ENCODE measurements around the gene PTBP1.

PTBP1 gene

GRCh38 chr19:791567-792305 lies 5.5 kb upstream of the PTBP1 start:
- Mint-ChIP-seq H3K36me3 (ENCODE audit: low read depth) (no peaks in the 10 kb centered on the region), H3K27me3 (ENCODE audit: low read depth) (no peaks in the 10 kb centered on the region), H3K4me3 (no peak overlapping the region), H3K9me3 (no peaks in the 10 kb centered on the region), H3K27ac (peak overlapping the region; percentile 69 to 85 (median 74)), H3K4me1 (peaks cover 17% of the 10 kb centered on the region)
- no peak for TF ChIP-seq CTCF (IDR thresholded peaks at IDR 0.05; ENCODE audit: unreplicated experiment in 3 of 3)

- TF ChIP-seq CTCF (IDR thresholded peaks at IDR 0.05; ENCODE audit: unreplicated experiment in 3 of 3) = no peak
- Mint-ChIP-seq H3K36me3 (ENCODE audit: low read depth) (no peaks in the 10 kb centered on the region), H3K27me3 (ENCODE audit: low read depth) (no peaks in the 10 kb centered on the region), H3K4me1 (peaks cover 21% of the 10 kb centered on the region), H3K27ac (peak overlapping the region in 2 of 3 experiments; percentile 73 to 74), H3K4me3 (no peak overlapping the region), H3K9me3 (no peaks in the 10 kb centered on the region)
These were observed 4.9 kb upstream of the PTBP1 start for GRCh38 chr19:792306-792885.

- no peaks in the 10 kb centered on the region for H3K27me3 Mint-ChIP-seq (ENCODE audit: low read depth)
- peak overlapping the region in 2 of 3 experiments; percentile 31 to 57 for H3K4me3 Mint-ChIP-seq
- no peak overlapping the region for H3K27ac Mint-ChIP-seq
- no peaks in the 10 kb centered on the region for H3K36me3 Mint-ChIP-seq (ENCODE audit: low read depth)
- H3K9me3 Mint-ChIP-seq = no peaks in the 10 kb centered on the region
- peaks cover 18% of the 10 kb centered on the region for H3K4me1 Mint-ChIP-seq
- no peak for TF ChIP-seq CTCF (IDR thresholded peaks at IDR 0.05; ENCODE audit: unreplicated experiment in 3 of 3)
These were observed 3.4 kb upstream of the PTBP1 start for GRCh38 chr19:793806-794205.

- Mint-ChIP-seq H3K4me1 (peaks cover 17% of the 10 kb centered on the region), H3K27ac (no peak overlapping the region), H3K27me3 (ENCODE audit: low read depth) (no peaks in the 10 kb centered on the region), H3K36me3 (ENCODE audit: low read depth) (peaks cover 7% of the 10 kb centered on the region), H3K4me3 (peak overlapping the region in 2 of 3 experiments; percentile 25 to 46), H3K9me3 (no peaks in the 10 kb centered on the region)
- TF ChIP-seq CTCF (IDR thresholded peaks at IDR 0.05; ENCODE audit: unreplicated experiment in 3 of 3) = no peak
These were observed 2.1 kb upstream of the PTBP1 start for GRCh38 chr19:795073-795611.

- H3K4me1 Mint-ChIP-seq = peaks cover 24% of the 10 kb centered on the region
- no peak for TF ChIP-seq CTCF (IDR thresholded peaks at IDR 0.05; ENCODE audit: unreplicated experiment in 3 of 3)
- H3K4me3 Mint-ChIP-seq = peak overlapping the region; percentile 8 to 46 (median 25)
- no peaks in the 10 kb centered on the region for H3K9me3 Mint-ChIP-seq
- no peak overlapping the region for H3K27ac Mint-ChIP-seq
- H3K36me3 Mint-ChIP-seq (ENCODE audit: low read depth) = peaks cover 13% of the 10 kb centered on the region
- no peaks in the 10 kb centered on the region for H3K27me3 Mint-ChIP-seq (ENCODE audit: low read depth)
These were observed 1.3 kb upstream of the PTBP1 start for GRCh38 chr19:795691-796581.

All from nephron (organoid).